ENCODE results near the gene NOM1. TPM values are rescaled to one million over a fixed set of nuclear protein-coding genes. Genes with fewer than 3 reads are reported as not detected.

The NOM1 gene
- total and polyA plus RNA-seq, 2 experiments from 2014 or later, result 9.2 to 17.9 TPM

- H3F3A ChIP-seq (ENCODE audit: insufficient read depth), result no peaks in the 10 kb centered on the region
- H3K9me2 ChIP-seq (ENCODE audit: insufficient read depth), result no peaks in the 10 kb centered on the region
- no peak overlapping the region for H3K9ac ChIP-seq
- H3K9me3 ChIP-seq (ENCODE audit: low read depth), result no peaks in the 10 kb centered on the region
- no peaks in the 10 kb centered on the region for H3K79me2 ChIP-seq (ENCODE audit: insufficient read depth)
- no peaks in the 10 kb centered on the region for H3K36me3 ChIP-seq (ENCODE audit: low read depth)
- no peaks in the 10 kb centered on the region for H4K20me1 ChIP-seq (ENCODE audit: insufficient read depth)
- no peak for TF ChIP-seq EZH2 (IDR thresholded peaks at IDR 0.05; ENCODE audit: insufficient read depth, poor library complexity, severe bottlenecking)
- 2% methylated on average over 42 to 50 of the region's 50 CpGs for WGBS, 2 experiments (ENCODE audit: low coverage in 1 of 2, low lambda C conversion rate in 2 of 2, missing lambda C conversion rate in 2 of 2)
- H3K27me3 ChIP-seq (replicated peaks; ENCODE audit: insufficient read depth), result peaks cover 100% of the 10 kb centered on the region
- no peak overlapping the region for H2AFZ ChIP-seq
- in situ Hi-C loops (cut with MboI), result no loop called here
- H3K4me2 ChIP-seq (ENCODE audit: unreplicated experiment), result no peak overlapping the region
- H3K4me1 ChIP-seq (ENCODE audit: insufficient read depth), result no peaks in the 10 kb centered on the region
- no peak overlapping the region for H3K4me3 ChIP-seq
- no peak for DNase-seq
- no peak overlapping the region for H3K27ac ChIP-seq
These were observed 69.6 kb downstream of the NOM1 start for GRCh38 chr7:157018997-157019608.

GRCh38 chr7:157019718-157020451 is 70.4 kb downstream of the NOM1 start:
- no peaks in the 10 kb centered on the region for H3K79me2 ChIP-seq (ENCODE audit: insufficient read depth)
- in situ Hi-C loops (cut with MboI), result no loop called here
- TF ChIP-seq EZH2 (IDR thresholded peaks at IDR 0.05; ENCODE audit: insufficient read depth, poor library complexity, severe bottlenecking), result peak; percentile 99
- TF ChIP-seq EZH2phosphoT487 (IDR thresholded peaks at IDR 0.05; ENCODE audit: insufficient read depth, low read depth), result peak; percentile 81; the same call in 1 of the 2 replicates
- no peak overlapping the region for H2AFZ ChIP-seq
- no peaks in the 10 kb centered on the region for H3K9me3 ChIP-seq (ENCODE audit: low read depth)
- H4K20me1 ChIP-seq (ENCODE audit: insufficient read depth), result no peaks in the 10 kb centered on the region
- DNase-seq, result no peak
- WGBS, 2 experiments (ENCODE audit: low coverage in 1 of 2, low lambda C conversion rate in 2 of 2, missing lambda C conversion rate in 2 of 2), result 9 to 13% methylated on average over 25 of the region's 25 CpGs
- H3K9me2 ChIP-seq (ENCODE audit: insufficient read depth), result no peaks in the 10 kb centered on the region
- peaks cover 100% of the 10 kb centered on the region for H3K27me3 ChIP-seq (replicated peaks; ENCODE audit: insufficient read depth)
- H3F3A ChIP-seq (ENCODE audit: insufficient read depth), result no peaks in the 10 kb centered on the region
- no peak overlapping the region for H3K27ac ChIP-seq
- no peaks in the 10 kb centered on the region for H3K4me1 ChIP-seq (ENCODE audit: insufficient read depth)
- H3K4me3 ChIP-seq, result no peak overlapping the region
- no peak overlapping the region for H3K4me2 ChIP-seq (ENCODE audit: unreplicated experiment)
- H3K9ac ChIP-seq, result no peak overlapping the region
- H3K36me3 ChIP-seq (ENCODE audit: low read depth), result no peaks in the 10 kb centered on the region

- no peak overlapping the region for H3K27ac ChIP-seq
- peak; percentile 49 for TF ChIP-seq EZH2phosphoT487 (IDR thresholded peaks at IDR 0.05; ENCODE audit: insufficient read depth, low read depth)
- TF ChIP-seq EZH2 (IDR thresholded peaks at IDR 0.05; ENCODE audit: insufficient read depth, poor library complexity, severe bottlenecking), result no peak
- H2AFZ ChIP-seq, result no peak overlapping the region
- H3K79me2 ChIP-seq (ENCODE audit: insufficient read depth), result no peaks in the 10 kb centered on the region
- in situ Hi-C loops (cut with MboI), result no loop called here
- no peaks in the 10 kb centered on the region for H4K20me1 ChIP-seq (ENCODE audit: insufficient read depth)
- H3K36me3 ChIP-seq (ENCODE audit: low read depth), result no peaks in the 10 kb centered on the region
- no peak overlapping the region for H3K4me2 ChIP-seq (ENCODE audit: unreplicated experiment)
- H3K27me3 ChIP-seq (replicated peaks; ENCODE audit: insufficient read depth), result peaks cover 100% of the 10 kb centered on the region
- DNase-seq, result no peak
- no peaks in the 10 kb centered on the region for H3K9me3 ChIP-seq (ENCODE audit: low read depth)
- H3K9me2 ChIP-seq (ENCODE audit: insufficient read depth), result no peaks in the 10 kb centered on the region
- WGBS, 2 experiments (ENCODE audit: low coverage in 1 of 2, low lambda C conversion rate in 2 of 2, missing lambda C conversion rate in 2 of 2), result 7 to 10% methylated on average over 27 to 32 of the region's 38 CpGs
- no peaks in the 10 kb centered on the region for H3F3A ChIP-seq (ENCODE audit: insufficient read depth)
- H3K4me1 ChIP-seq (ENCODE audit: insufficient read depth), result no peaks in the 10 kb centered on the region
- no peak overlapping the region for H3K4me3 ChIP-seq
- H3K9ac ChIP-seq, result no peak overlapping the region
These were observed 71.1 kb downstream of the NOM1 start for GRCh38 chr7:157020514-157021070.

- no peak overlapping the region for H3K4me2 ChIP-seq (ENCODE audit: unreplicated experiment)
- no peak for DNase-seq
These were observed 71.8 kb downstream of the NOM1 start for GRCh38 chr7:157021071-157021870.

More at GRCh38 chr7:157021071-157021870, 71.8 kb downstream of the NOM1 start:
- H3K27ac ChIP-seq, result no peak overlapping the region
- H3F3A ChIP-seq (ENCODE audit: insufficient read depth), result no peaks in the 10 kb centered on the region
- H3K9me2 ChIP-seq (ENCODE audit: insufficient read depth), result no peaks in the 10 kb centered on the region
- no peak for TF ChIP-seq EZH2phosphoT487 (IDR thresholded peaks at IDR 0.05; ENCODE audit: insufficient read depth, low read depth)
- H3K9me3 ChIP-seq (ENCODE audit: low read depth), result no peaks in the 10 kb centered on the region
- H3K27me3 ChIP-seq (replicated peaks; ENCODE audit: insufficient read depth), result peaks cover 100% of the 10 kb centered on the region
- no peaks in the 10 kb centered on the region for H3K79me2 ChIP-seq (ENCODE audit: insufficient read depth)
- no peaks in the 10 kb centered on the region for H4K20me1 ChIP-seq (ENCODE audit: insufficient read depth)
- no peaks in the 10 kb centered on the region for H3K36me3 ChIP-seq (ENCODE audit: low read depth)
- no peaks in the 10 kb centered on the region for H3K4me1 ChIP-seq (ENCODE audit: insufficient read depth)
- 5% methylated on average over 49 to 69 of the region's 84 CpGs for WGBS, 2 experiments (ENCODE audit: low coverage in 1 of 2, low lambda C conversion rate in 2 of 2, missing lambda C conversion rate in 2 of 2)
- no peak overlapping the region for H2AFZ ChIP-seq
- no peak overlapping the region for H3K9ac ChIP-seq
- no peak overlapping the region for H3K4me3 ChIP-seq
- in situ Hi-C loops (cut with MboI), result no loop called here
